Activated T-cell treated with anti-CD3 and anti-CD28 coated beads, Interleukin-2, amount 50 U/mL, for 4 hours (primary cell): ENCODE data around the gene OR1M1. TPM values are rescaled to one million over a fixed set of nuclear protein-coding genes. Genes with fewer than 3 reads are reported as not detected.

Source experiments
- ATAC-seq, 2 donors: fragments of 200-7000 bp; cut with Tn5 transposase; one replicate each; pipeline ENCODE4 v1.10.0; 2021
- DNase-seq: peaks from one replicate; pipeline ENCODE4 v3.0.0-alpha.2; 2020
- H3K27me3 Mint-ChIP-seq: one replicate; pipeline ENCODE4 v1.8.0; 2021; ENCODE audit warnings: low read depth, mixed read lengths
- H3K36me3 Mint-ChIP-seq: one replicate; pipeline ENCODE4 v1.8.0; 2022; ENCODE audit warnings: mixed read lengths; ENCODE audit not compliant: insufficient read depth
- H3K4me1 Mint-ChIP-seq: one replicate; pipeline ENCODE4 v1.8.0; 2021; ENCODE audit warnings: low read depth, mixed read lengths
- H3K4me3 Mint-ChIP-seq: one replicate; pipeline ENCODE4 v1.8.0; 2021; ENCODE audit warnings: mild to moderate bottlenecking, moderate library complexity, mixed read lengths
- H3K9me3 Mint-ChIP-seq: one replicate; pipeline ENCODE4 v1.8.0; 2021; ENCODE audit warnings: mixed read lengths
- total RNA-seq, 3 donors: library from RNA; stranded (reverse); gene quantifications; one replicate each; pipeline ENCODE4 v1.2.1, GENCODE V29; 2021

Gene OR1M1
- total RNA-seq, 3 donors from 2014 or later = not detected

DNA sequence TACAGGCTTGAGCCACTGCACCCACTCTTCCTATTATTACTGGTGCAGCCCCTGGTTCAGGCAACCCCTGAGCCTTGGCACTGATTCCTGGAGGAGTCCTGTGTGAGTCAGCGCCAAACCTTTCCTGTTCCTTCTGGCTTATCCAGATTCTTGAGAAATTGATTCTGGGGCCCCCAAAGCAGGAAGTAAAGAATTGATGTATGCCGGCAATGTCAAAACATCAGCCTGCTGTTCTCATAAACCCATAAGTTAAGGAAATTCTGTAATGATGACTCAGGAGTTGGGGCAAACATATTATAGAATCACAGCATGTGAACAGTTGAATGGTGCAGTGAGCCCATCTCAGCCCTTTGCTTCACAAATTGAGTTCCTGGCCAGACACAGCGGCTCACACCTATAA, 41.3 kb downstream of the OR1M1 start:
- no peaks in the 10 kb centered on the region for H3K36me3 Mint-ChIP-seq
- H3K4me3 Mint-ChIP-seq = no peak overlapping the region
- peaks cover 5% of the 10 kb centered on the region for H3K4me1 Mint-ChIP-seq
- DNase-seq (no peak), ATAC-seq (no peak)
- peaks cover 34% of the 10 kb centered on the region for H3K27me3 Mint-ChIP-seq
- H3K9me3 Mint-ChIP-seq = no peaks in the 10 kb centered on the region

- H3K36me3 Mint-ChIP-seq = no peaks in the 10 kb centered on the region
- DNase-seq = no peak
Observed at GRCh38 chr19:9130965-9131364, 44.1 kb downstream of the OR1M1 start.

DNA sequence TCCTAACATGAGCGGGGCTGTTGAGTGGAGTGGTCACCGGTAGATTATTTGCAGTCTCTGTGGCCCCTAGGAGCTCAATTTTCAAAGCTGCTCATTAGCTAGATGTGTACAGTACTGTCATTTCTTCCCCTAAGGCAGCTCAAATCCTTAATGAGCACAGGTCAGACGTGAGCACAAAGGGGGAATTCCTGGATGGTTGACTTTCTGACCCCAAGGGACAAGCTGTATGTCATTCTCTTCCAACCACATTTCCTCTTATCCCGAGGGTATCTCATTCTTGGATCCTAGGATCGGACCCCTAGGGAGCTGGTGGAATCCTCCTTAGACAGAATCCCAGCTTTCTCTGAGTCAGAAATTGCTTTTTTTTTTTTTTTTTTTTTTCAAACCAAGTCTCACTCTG, 45.6 kb downstream of the OR1M1 start:
- DNase-seq (no peak), ATAC-seq (no peak)
- H3K4me3 Mint-ChIP-seq = no peak overlapping the region
- H3K27me3 Mint-ChIP-seq = peaks cover 13% of the 10 kb centered on the region
- peaks cover 5% of the 10 kb centered on the region for H3K4me1 Mint-ChIP-seq
- no peaks in the 10 kb centered on the region for H3K36me3 Mint-ChIP-seq
- no peaks in the 10 kb centered on the region for H3K9me3 Mint-ChIP-seq

More at GRCh38 chr19:9130965-9131364, 44.1 kb downstream of the OR1M1 start:
- ATAC-seq = no peak
- Mint-ChIP-seq H3K4me3 (no peak overlapping the region), H3K27me3 (peaks cover 26% of the 10 kb centered on the region), H3K9me3 (no peaks in the 10 kb centered on the region), H3K4me1 (peaks cover 5% of the 10 kb centered on the region)

GRCh38 chr19:9139609-9140158, 52.8 kb downstream of the OR1M1 start:
- Mint-ChIP-seq H3K27me3 (no peaks in the 10 kb centered on the region), H3K4me1 (peaks cover 34% of the 10 kb centered on the region)
- no peak for DNase-seq

GRCh38 chr19:9140159-9140874, 53.5 kb downstream of the OR1M1 start, which contains the start of gene ZNF317:
ZNF317 (plus strand) TSS chr19:9140397; CDS start chr19:9156017, 15,620 bp downstream.
- Mint-ChIP-seq H3K27me3 (no peaks in the 10 kb centered on the region), H3K4me3 (peak within 1 kb of the TSS; percentile 99), H3K36me3 (peaks cover 23% of the 10 kb centered on the region), H3K4me1 (peaks cover 37% of the 10 kb centered on the region), H3K9me3 (peaks cover 6% of the 10 kb centered on the region)
- ATAC-seq = peak; percentile 97 to 98
- peak; percentile 85 for DNase-seq

More at GRCh38 chr19:9139609-9140158, 52.8 kb downstream of the OR1M1 start:
- Mint-ChIP-seq H3K36me3 (peaks cover 20% of the 10 kb centered on the region), H3K9me3 (peaks cover 4% of the 10 kb centered on the region), H3K4me3 (peak overlapping the region; percentile 99)
- ATAC-seq = peak in 1 of 2 donors; percentile 2

DNA sequence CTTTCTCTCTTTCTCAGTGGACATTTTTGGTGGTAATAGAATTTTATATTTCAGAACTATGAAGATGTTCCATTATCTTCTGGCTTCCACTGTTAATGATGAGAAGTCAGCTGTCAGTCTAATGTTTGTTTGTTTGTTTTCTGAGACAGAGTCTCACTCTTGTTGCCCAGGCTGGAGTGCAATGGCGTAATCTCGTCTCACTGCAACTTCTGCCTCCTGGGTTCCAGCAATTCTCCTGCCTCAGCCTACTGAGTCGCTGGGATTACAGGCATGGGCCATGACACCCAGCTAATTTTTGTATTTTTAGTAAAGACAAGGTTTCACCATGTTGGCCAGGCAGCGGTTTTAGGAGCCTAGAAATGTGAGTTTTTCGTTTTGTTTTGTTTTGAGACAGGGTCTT, 58.1 kb downstream of the OR1M1 start:
- Mint-ChIP-seq H3K9me3 (peaks cover 11% of the 10 kb centered on the region), H3K4me3 (no peak overlapping the region), H3K4me1 (peaks cover 65% of the 10 kb centered on the region)

More for the DNA sequence above, 58.1 kb downstream of the OR1M1 start:
- ATAC-seq = no peak
- DNase-seq = no peak
- H3K27me3 Mint-ChIP-seq = no peaks in the 10 kb centered on the region
- H3K36me3 Mint-ChIP-seq = peaks cover 55% of the 10 kb centered on the region

Other genes starting within 250 kb of the OR1M1 start
- gene MUC16, start 76.7 kb upstream of the OR1M1 start, total RNA-seq = under 1 TPM in 1 of 3 donors, not detected in 2; 0.03 TPM
- gene OR7G2, start 20.4 kb downstream of the OR1M1 start, total RNA-seq = not detected
- gene OR7G1, start 28.7 kb downstream of the OR1M1 start, total RNA-seq = not detected
- not detected for gene OR7G3, start 39.9 kb downstream of the OR1M1 start, total RNA-seq
- gene ZNF317, start 53.3 kb downstream of the OR1M1 start, total RNA-seq = 10 to 100 TPM; 53.6 to 57.4 (median 56.4) TPM
- under 1 TPM in 2 of 3 donors, not detected in 1; 0.10 to 0.24 TPM for gene OR7D2, start 91.9 kb downstream of the OR1M1 start, total RNA-seq
- not detected for gene OR7D4, start 132.5 kb downstream of the OR1M1 start, total RNA-seq
- gene OR7E24, start 163.9 kb downstream of the OR1M1 start, total RNA-seq = not detected
- 1 to 10 TPM; 3.5 to 5.6 (median 3.8) TPM for gene ZNF699, start 222.8 kb downstream of the OR1M1 start, total RNA-seq
- gene ZNF559, start 237.1 kb downstream of the OR1M1 start, total RNA-seq = 10 to 100 TPM in 1 of 3 donors, 1 to 10 TPM in 2; 6.6 to 11.0 (median 8.2) TPM